HG03460 (cell line): Measurements from ENCODE around the gene DPH5.
"Not testable (repeated sequence)": the region's sequence is repeated elsewhere in the genome, so short reads cannot be mapped to it uniquely, and the experiment has no call there.

ENCODE experiments used
- ATAC-seq: cut with Tn5 transposase; IDR thresholded peaks from one replicate; pipeline ENCODE4 v1.9.1; 2021; ENCODE audit not compliant: unreplicated experiment

DPH5 gene

DNA sequence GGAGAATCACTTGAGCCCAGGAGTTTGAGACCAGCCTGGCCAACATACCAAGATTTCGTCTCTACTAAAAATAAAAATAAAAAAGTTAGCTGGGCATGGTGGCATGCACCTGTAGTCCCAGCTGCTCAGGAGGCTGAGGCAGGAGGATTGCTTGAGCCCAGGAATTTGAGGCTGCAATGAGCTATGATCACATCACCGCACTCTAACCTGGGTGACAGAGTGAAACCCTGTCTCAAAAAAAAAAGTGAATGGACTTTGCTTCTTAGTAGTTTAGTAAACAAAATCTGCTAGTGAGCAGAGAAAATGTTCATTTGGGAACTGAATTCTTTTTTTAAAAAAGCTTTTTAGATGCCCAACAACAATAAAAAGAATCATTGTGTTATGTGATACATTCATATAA is 6.5 kb upstream of the DPH5 start:
- not testable (repeated sequence) for ATAC-seq

DNA sequence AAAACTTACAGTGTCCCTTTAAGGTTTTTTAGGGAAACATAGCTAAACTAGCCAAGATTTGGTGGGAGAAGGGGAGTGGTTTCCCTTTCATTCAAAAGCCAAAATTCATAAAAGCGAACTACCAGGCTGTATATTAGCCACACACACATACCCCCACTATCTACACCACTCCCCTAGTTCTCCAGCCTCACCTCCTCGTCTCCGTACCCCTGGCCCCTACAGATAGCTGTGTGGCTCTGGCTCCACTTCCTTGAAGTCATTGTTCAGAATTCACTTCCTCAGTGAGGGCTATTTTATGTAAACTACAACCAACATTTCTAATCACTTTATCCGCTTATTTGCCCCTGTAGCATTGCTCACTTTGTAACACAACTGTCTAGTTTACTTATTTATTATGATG is 5.3 kb upstream of the DPH5 start:
- ATAC-seq: no peak

DNA sequence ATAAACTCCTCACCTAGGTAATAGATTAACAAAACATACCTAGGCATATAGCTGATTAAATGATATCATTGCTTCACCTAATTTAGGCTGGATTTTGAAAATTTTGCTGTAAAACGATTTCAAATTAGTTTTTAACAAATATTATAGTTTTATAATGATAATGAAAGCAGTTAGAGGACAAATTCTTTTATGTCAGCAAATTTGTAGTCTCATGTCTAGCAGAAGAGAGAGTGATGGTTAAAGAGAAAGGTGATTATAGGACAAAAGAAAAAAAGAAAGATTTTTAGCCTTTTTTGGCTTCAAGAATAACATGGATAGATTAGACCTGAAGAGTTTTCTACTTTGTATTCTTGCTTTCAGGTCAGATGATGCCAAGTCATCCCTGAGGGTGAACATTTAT is 3.6 kb upstream of the DPH5 start:
- ATAC-seq: no peak

DNA sequence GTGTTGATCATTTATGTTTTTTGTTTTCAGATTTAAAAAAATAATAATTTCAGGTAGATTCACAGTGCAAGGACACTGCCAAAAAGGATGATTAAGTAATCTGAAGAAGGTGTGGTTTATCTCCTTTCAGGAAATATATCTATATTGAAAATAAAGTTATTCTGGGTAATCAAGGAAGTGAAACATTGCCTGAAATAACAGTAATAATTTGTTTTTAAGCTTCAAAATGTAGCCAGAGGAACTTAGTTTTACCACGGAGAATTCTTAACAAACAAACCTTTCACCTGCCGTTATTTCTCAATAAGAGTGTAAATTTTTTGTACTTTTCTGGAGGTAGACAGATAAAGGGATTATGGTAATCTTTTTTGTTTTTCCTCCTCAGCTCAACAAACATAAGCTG is 2.9 kb upstream of the DPH5 start:
- no peak for ATAC-seq

DNA sequence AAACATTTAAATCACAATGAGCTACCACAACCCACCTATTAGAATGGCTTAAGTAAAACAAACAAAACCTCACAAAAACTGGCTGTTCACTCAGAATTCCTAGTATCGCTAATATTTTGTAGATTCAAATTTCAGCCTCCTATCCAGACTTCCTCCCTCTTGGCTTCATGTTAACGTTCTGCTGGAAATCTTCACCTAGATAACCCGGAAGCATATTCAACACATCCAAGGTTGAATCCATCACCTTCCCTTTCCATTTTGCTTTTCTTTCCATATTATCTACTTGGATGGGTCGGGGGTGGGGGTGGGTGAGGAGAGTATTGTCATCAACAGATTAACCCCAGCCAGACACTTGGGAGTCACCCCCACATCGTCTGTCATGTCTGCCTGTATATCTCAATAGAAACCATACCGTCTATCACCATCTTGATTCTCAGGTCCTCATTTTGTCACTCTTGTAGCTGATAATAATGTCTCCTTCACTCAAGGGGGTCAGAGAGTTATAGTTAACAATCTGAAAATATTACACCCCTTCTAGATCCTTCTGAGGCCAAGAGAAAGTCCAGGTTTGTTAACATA is 1.7 kb upstream of the DPH5 start:
- ATAC-seq: no peak

DNA sequence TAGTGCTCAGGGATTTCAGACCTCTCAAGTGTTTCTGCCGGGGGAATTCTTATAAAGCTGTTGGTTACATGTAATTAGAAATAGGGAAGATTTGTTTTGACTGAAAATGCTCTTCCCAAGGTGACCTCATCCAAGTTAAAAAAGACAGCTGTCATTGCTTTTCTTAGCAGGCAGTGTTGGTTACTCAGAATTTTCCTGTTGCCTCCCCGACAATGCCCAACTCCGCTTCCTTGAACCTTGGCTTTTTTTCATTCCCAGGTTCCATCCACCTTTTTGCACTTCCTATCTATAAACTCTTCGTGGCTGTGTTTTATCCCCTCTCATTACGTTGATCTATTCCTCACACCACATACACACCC is 825 bp upstream of the DPH5 start:
- no peak for ATAC-seq

DNA sequence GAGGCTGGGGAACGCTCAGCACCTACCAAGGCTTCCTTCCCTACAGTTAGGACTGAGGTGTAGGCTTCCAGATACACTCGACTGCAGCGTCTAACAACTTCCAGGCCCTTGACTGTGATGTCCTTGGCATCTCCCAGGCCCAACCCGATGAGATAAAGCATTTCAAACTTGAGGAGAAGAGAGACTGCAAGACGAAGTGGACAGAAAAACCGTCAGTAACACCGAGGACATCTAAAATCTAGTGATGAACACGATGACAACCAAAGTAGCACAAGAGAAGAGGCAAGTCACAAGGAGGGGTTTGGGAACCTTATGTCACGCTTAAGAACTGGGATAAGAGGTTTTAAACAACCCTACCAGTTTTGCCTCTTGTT is 314 bp downstream of the DPH5 start:
- peak; percentile 18 for ATAC-seq

DNA sequence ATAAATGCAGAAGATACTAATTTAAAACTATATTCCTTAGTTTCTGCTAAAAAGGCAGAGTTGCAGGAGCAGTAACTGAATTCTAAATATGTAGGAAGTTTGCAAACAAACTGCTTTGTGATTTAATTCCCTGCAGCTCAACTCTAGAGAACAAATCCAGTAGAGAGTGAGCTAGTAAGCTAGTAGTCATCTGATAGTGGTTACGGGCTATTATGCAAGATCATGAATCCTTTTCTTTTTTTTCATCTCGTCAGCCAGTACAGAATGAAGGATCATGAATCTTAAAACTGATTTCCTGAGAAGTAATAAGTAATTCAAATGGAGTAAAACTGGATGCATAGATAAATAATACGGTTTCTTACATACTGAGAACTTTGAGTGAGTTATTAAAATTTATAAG is 3.3 kb downstream of the DPH5 start:
- ATAC-seq: no peak

DNA sequence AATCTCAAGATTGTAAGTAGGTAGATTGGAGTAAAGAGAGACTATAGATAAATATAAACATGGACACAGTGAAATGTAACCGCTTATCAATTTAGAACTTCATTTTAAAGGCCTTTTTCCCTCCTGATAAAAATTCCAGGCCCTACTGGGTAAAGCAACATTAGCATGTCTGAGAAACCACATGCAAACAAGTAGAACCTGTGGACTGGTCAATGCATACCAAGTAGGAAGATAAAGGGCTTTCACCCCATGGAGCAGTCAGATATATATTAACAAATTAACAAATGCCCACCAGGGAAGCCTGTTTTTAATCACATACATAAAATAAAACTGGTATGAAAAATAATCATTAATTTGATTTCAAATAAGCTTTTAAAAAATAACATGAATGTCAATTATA is 8.1 kb downstream of the DPH5 start:
- ATAC-seq: no peak

DNA sequence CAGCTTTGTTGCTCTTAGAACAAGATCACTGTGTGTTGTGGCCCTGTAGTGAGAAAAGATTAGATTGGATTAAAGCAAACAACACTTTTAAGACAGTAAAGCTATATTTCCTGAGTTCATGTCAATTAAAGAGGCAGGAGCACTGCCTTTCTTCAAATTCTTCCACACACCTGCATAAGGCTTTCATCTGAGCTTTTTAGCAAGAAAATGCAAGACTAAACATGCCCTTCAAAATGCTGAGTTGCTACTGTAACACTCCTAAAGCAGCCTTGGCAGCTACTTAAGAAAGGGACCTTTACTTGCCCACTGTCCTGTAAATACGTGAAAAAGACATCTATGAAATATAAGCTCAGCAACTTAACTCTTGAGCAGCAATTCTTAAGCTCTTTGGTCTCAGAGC is 11.8 kb downstream of the DPH5 start:
- no peak for ATAC-seq

DNA sequence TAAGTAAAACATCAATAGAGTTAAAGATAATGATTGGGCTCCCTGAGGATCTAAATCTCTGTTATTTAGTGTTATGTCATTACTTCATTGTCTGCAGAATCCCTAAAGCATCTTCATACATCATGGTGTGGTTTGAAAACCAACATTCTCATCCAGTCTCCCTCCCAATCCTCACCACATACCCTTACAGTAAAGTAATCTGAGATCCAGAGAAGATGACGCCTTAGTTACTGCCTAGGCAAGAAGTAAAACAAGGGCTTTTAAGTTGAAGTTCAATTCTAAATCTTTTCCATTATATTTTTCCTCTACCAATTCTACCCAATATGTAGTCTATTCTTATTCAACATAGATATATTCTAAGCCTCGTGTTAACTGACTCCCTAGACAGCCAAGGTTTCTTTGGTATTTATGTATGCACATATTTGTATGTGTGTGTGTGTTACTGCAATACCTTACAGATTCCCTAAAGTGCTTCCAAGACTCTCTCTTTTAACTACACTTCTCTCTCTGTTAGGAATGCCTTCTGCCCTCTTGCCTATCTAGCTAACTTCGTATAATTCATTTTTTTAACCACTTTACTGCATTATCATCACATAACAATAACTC is 17.3 kb downstream of the DPH5 start:
- no peak for ATAC-seq

DNA sequence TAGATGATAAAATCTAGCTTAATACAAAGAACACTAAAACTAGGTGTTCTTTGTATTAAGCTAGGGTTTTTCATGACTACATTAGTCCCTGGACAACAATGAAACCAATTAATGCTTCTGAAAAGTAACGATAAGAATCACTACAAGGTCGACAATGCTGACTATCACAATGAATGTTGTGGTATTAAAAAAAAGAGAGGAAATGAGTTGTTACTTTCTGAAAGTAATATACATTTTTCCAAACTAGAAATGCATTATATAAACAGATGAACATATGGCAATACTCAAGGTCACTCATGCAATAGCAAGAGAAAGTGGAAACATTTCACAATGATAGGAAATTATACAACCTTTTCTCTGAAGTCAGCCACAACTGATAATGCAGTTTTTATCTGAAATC is 19.0 kb downstream of the DPH5 start:
- no peak for ATAC-seq

DNA sequence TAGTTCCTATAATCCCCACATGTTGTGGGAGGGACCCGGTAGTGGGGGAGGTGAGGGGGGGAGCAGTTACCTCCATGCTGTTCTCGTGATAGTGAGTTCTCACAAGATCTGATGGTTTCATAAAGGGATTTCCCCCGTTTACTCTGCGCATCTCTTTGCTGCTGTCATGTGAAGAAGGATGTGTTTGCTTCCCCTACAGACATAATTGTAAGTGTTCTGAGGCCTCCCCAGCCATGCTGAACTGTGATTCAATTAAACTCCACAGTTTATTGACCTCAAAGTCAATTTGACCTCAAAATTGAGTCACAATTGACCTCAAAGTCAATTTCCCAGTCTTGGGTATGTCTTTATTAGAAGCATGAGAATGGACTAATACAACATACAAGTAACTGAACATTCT is 19.7 kb downstream of the DPH5 start:
- ATAC-seq: no peak

DNA sequence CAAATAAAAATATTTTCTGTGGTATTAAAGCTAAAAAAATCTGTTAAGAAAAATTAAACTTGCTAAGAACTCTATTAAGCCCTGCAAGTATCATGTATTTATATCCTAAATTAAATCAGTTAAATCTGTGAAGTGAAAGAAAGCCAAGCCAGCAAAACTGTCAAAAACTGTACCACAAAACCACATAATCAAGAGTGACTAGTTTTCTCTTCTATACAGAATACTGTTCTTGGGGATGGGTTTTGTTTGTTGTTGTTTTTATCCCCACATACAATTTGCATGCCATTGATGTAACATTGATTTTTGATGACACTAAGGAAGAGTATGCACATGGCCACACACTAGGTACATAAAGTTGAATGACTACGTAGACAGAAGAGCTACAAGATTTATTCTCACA is 20.4 kb downstream of the DPH5 start:
- ATAC-seq: no peak

DNA sequence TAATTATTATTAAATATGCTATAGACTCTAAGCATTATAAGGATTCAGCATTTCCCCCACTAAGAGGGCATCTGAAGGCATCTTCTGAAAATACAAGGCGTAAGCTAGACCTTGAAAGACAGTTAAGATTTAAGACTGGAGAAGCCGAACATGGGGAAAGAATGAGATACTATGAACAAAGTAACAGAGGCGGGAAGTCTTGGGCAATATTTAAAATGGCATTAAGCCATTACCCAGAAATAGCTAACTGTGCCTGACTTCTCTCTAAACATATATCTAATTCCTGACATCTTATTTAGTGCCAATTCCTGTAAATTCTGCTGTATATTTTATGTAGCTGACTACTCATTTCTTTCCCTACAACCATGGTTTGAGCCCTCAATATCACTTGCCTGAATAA is 20.9 kb downstream of the DPH5 start:
- ATAC-seq: no peak

DNA sequence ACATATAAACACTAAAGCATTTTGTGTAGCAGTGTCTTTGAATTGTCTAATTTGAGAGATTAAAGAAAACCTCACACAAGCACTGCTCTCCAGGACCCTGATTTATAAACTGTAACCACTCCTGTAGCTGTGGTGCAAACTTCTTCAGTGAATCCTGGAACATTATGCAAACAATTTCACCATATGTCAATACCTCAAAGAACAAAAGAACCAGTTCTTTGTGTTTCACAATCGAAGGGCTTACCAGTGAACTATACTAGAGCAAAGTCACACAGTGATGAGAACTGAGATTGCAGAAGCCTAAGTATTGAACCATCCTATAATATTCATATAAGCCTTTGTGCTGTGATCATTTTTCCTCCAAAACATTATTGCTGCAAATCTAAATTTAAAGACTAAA is 21.5 kb downstream of the DPH5 start:
- no peak for ATAC-seq

DNA sequence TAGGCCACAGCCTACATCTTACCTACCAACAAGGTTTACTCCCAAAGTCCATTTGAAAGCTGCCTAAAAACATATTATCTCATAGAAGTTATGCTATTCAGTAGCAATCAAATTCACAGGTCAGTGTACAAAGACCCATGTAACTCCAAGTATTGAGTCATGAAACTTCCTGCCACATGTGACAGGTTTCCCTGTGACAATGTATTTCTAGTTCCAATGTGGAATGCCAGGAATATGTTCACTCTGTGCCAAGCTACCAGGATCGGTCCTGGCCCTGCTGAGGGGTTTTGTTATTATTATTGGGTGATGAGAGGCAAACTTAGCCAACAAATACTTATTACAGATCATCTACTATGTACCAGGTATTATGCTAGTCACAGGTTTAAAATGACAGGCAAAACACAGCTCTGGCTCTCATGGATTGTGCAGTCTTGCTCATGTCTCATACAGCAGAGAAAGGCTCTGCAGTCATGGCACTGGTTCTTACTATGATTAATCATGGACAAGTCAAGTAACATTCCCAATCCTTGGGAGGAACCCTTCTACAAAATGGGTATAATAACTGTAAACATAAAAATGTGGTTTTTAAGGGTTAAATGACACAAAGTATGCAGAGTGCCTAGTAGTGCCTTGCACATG is 22.5 kb downstream of the DPH5 start:
- ATAC-seq: no peak

DNA sequence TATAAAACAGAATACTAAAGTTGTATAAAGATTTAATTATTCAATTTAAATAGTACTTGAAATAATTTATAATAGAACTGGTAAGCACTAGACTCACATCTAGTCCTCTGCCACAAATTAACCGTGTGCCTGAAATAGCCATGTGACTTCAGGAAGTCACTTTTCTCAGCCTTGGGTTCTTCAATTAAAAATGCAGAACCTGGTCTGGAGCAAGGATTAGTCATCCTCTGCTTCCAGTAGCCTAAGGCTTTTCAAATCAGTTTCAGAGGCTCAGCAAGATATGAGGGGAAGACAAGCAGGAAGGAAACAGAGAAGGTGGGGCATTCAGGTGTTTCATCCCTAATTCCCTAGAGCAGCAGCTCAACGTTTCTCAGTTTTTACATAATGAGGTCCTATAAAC is 23.0 kb downstream of the DPH5 start:
- ATAC-seq: no peak

DNA sequence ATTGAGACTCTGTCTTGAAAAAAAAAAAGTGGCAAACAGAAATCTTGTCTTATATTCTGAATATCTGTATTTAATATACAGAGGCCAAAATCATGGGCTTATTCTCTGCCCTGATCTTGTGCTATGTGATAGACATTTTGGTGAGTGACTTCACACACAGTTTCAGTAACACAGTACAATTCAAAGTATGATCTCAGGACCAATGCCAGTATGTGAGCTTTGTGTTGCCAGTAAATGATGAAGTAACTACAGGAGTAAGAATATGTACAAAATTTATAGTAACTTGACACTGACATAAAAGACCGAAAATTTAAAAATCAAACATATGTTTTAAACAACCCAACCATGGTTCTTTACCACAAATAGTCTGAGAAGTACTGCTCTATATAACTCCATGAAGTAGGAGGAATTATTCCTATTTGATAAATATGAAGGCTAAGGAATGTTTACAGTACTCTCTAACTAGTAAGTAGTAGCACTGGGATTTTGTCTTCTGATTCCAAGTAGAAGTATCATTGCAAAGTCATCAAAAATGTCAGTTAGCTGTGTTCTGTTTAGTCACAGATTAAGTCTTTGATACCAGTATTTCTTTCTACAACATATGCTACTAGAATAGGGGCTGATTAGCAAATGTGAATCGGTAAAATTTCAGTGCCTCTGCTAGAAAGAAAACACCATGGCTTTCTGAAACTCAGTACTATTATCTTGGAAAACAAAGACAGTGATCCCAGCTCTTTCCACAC is 25.3 kb downstream of the DPH5 start:
- ATAC-seq: no peak

DNA sequence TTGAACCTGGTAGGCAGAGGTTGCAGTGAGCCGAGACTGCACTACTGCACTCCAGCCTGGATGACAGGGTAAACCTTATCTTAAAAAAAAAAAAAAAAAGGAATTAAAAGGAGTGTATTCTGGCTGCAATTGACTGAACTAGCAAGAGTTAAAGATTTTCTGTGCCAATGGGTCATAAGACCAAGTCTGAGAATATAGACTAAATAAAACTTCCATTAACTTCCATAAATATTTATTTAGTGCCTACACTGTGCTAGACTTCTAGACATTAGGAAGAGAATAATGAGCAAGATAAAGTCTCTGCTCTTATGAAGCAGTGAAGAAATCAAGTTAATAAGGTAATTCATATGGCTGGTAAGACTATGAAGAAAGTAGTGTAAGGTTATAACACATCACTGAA is 27.2 kb downstream of the DPH5 start:
- no peak for ATAC-seq

DNA sequence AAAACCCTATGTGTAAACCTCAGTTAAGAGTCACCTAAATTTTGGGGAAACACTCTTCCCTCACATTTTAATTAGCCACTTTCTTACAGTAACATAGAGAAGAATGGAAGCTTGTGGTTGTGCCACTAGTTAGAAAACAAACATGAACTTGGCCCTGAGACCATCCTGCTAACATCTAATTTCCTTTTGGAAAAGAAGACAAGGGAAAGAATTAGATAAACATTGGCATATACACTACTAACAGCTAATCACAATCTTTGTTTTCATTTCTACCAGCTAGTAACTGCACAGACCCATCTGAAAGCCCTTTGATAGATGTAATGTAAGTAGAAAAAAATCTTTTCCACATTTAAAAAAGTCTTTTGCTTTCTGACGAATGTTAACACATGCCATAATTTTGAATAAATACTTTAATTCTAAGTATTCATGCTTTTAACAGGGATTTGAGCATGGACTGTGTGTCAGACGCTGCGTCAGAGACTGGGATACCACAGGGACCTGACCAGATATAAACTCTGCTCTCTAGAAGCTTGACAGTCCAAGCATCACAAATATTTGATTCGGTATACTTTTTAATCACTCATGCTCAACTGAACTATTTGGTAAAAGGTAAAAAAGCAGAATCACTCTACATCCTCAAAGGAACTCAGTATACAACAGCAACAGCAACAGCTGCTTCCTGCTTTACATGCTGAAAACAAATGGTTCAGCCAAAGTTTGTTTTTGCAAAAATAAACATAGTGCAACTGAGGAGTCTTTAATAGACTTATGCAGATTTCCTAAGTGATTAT is 30.2 kb downstream of the DPH5 start:
- no peak for ATAC-seq
